ENCODE results near the gene KCNMA1. TPM values are rescaled to one million over a fixed set of nuclear protein-coding genes. Genes with fewer than 3 reads are reported as not detected.
A peak's percentile ranks its signal among the peaks of the same experiment; 100 is the strongest.
"Not testable (repeated sequence)": the region's sequence is repeated elsewhere in the genome, so short reads cannot be mapped to it uniquely, and the experiment has no call there.

Gene KCNMA1
- total RNA-seq, 3 donors from 2014 or later (not counting 1 experiment from before 2014, with no cell fraction given): 0.40 to 1.8 (median 0.63) TPM

GRCh38 chr10:77388571-77389100, 249.0 kb downstream of the KCNMA1 start:
- peaks cover 0 to 10% of the 10 kb centered on the region in 2 donors for H3K27me3 Mint-ChIP-seq (ENCODE audit: low read depth in 2 of 2)
- H3K36me3 Mint-ChIP-seq: no peaks in the 10 kb centered on the region
- no peak overlapping the region for H3K4me3 ChIP-seq (ENCODE audit: low read length)
- DNase-seq (no peak), ATAC-seq (no peak)
- WGBS (ENCODE audit: insufficient coverage): 86% methylated on average over 1 of the region's 2 CpGs
- TF ChIP-seq CTCF (IDR thresholded peaks at IDR 0.05): no peak
- peaks cover 4% of the 10 kb centered on the region for H3K4me1 ChIP-seq (ENCODE audit: control insufficient read depth, insufficient read depth, low read length)
- H3K9me3 Mint-ChIP-seq: no peaks in the 10 kb centered on the region
- no peak overlapping the region for H3K27ac ChIP-seq (ENCODE audit: low read length)
- intact Hi-C loops (cut with micrococcal nuclease): no loop called here
- peaks cover 7 to 8% of the 10 kb centered on the region in 2 donors for H3K4me1 Mint-ChIP-seq
- H3K27ac Mint-ChIP-seq: no peak overlapping the region
- no peaks in the 10 kb centered on the region for H3K9me3 ChIP-seq (ENCODE audit: control insufficient read depth, insufficient read depth, low read length)
- H3K4me3 Mint-ChIP-seq: no peak overlapping the region
- H3K27me3 ChIP-seq (ENCODE audit: control insufficient read depth, insufficient read depth, low read length): peaks cover 3% of the 10 kb centered on the region
- H3K36me3 ChIP-seq (ENCODE audit: control insufficient read depth, insufficient read depth, low read length): no peaks in the 10 kb centered on the region

- DNase-seq; H3K4me3 Mint-ChIP-seq; intact Hi-C loops (cut with micrococcal nuclease); H3K9me3 Mint-ChIP-seq; H3K4me1 Mint-ChIP-seq; H3K36me3 Mint-ChIP-seq; H3K27ac Mint-ChIP-seq; H3K27me3 ChIP-seq (ENCODE audit: control insufficient read depth, insufficient read depth, low read length); H3K36me3 ChIP-seq (ENCODE audit: control insufficient read depth, insufficient read depth, low read length); ATAC-seq; H3K27ac ChIP-seq (ENCODE audit: low read length); H3K4me1 ChIP-seq (ENCODE audit: control insufficient read depth, insufficient read depth, low read length); H3K9me3 ChIP-seq (ENCODE audit: control insufficient read depth, insufficient read depth, low read length); H3K4me3 ChIP-seq (ENCODE audit: low read length): not testable (repeated sequence)
- H3K27me3 Mint-ChIP-seq (ENCODE audit: low read depth in 2 of 2): peaks cover 0 to 10% of the 10 kb centered on the region in 2 donors
- WGBS (ENCODE audit: insufficient coverage): 94% methylated on average over 2 of the region's 2 CpGs
These were observed 249.9 kb downstream of the KCNMA1 start for GRCh38 chr10:77387701-77388100.

GRCh38 chr10:77387247-77387646, 250.4 kb downstream of the KCNMA1 start:
- no peaks in the 10 kb centered on the region for H3K36me3 Mint-ChIP-seq
- Histone ChIP-seq H3K4me3 (ENCODE audit: low read length) (no peak overlapping the region), H3K9me3 (ENCODE audit: control insufficient read depth, insufficient read depth, low read length) (no peaks in the 10 kb centered on the region), H3K36me3 (ENCODE audit: control insufficient read depth, insufficient read depth, low read length) (no peaks in the 10 kb centered on the region), H3K4me1 (ENCODE audit: control insufficient read depth, insufficient read depth, low read length) (peaks cover 4% of the 10 kb centered on the region), H3K27ac (ENCODE audit: low read length) (no peak overlapping the region), H3K27me3 (ENCODE audit: control insufficient read depth, insufficient read depth, low read length) (peaks cover 3% of the 10 kb centered on the region)
- ATAC-seq (no peak), DNase-seq (no peak)
- H3K27ac Mint-ChIP-seq: peak overlapping the region in 1 of 2 donors; percentile 10
- peaks cover 0 to 11% of the 10 kb centered on the region in 2 donors for H3K27me3 Mint-ChIP-seq (ENCODE audit: low read depth in 2 of 2)
- no peak overlapping the region for H3K4me3 Mint-ChIP-seq
- TF ChIP-seq CTCF (IDR thresholded peaks at IDR 0.05): no peak
- H3K4me1 Mint-ChIP-seq: peaks cover 7 to 8% of the 10 kb centered on the region in 2 donors
- intact Hi-C loops (cut with micrococcal nuclease): no loop called here
- H3K9me3 Mint-ChIP-seq: no peaks in the 10 kb centered on the region

- H3K36me3 Mint-ChIP-seq: no peaks in the 10 kb centered on the region
- no peaks in the 10 kb centered on the region for H3K9me3 Mint-ChIP-seq
- Histone ChIP-seq H3K9me3 (ENCODE audit: control insufficient read depth, insufficient read depth, low read length) (no peaks in the 10 kb centered on the region), H3K27ac (ENCODE audit: low read length) (no peak overlapping the region), H3K27me3 (ENCODE audit: control insufficient read depth, insufficient read depth, low read length) (peaks cover 3% of the 10 kb centered on the region), H3K4me3 (ENCODE audit: low read length) (no peak overlapping the region), H3K36me3 (ENCODE audit: control insufficient read depth, insufficient read depth, low read length) (no peaks in the 10 kb centered on the region), H3K4me1 (ENCODE audit: control insufficient read depth, insufficient read depth, low read length) (peaks cover 4% of the 10 kb centered on the region)
- H3K27ac Mint-ChIP-seq: peak overlapping the region in 1 of 2 donors; percentile 10
- intact Hi-C loops (cut with micrococcal nuclease): no loop called here
- no peak for TF ChIP-seq CTCF (IDR thresholded peaks at IDR 0.05)
- H3K4me1 Mint-ChIP-seq: peaks cover 7 to 8% of the 10 kb centered on the region in 2 donors
- no peak overlapping the region for H3K4me3 Mint-ChIP-seq
- DNase-seq (no peak), ATAC-seq (no peak)
- WGBS (ENCODE audit: insufficient coverage): 2% methylated on average over 5 of the region's 5 CpGs
- peaks cover 0 to 15% of the 10 kb centered on the region in 2 donors for H3K27me3 Mint-ChIP-seq (ENCODE audit: low read depth in 2 of 2)
These were observed 250.8 kb downstream of the KCNMA1 start for GRCh38 chr10:77386838-77387237.
